Measurements from ENCODE around the gene IL12B. TPM values are rescaled to one million over a fixed set of nuclear protein-coding genes. Genes with fewer than 3 reads are reported as not detected.
"Not testable (repeated sequence)": the region's sequence is repeated elsewhere in the genome, so short reads cannot be mapped to it uniquely, and the experiment has no call there.

Gene IL12B
- total and polyA plus RNA-seq, 5 donors: not detected

DNA sequence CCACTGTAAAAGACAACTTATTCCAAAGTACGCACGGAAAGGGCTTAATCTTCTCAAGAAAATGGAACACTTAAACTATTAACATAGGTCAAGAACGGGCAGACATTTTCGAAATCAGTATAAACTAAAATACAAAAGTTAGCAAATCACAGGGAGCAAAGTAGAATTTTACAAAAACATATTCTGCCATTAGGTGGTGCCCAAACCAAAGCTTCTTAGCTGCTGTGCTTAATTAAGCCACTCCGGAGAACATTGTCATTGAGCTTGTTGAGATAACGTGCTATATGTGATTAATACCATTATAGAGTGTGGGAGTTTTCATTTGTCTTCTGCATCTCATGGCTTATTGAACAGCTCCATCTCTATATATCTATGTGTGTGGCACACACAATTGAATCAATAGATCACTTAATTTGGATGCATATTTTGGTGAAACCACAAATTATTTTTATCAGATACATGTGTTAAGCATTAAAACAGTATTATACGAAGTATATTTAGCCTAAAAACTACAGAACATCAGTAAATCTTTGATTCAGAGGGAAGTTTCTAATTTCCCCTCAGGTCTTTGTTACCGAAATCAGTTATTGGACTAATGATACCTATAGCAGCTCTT, 43.8 kb downstream of the IL12B start:
- Histone ChIP-seq H3K9me3 (ENCODE audit: control insufficient read depth, low read length) (no peaks in the 10 kb centered on the region), H3K4me1 (ENCODE audit: control insufficient read depth, insufficient read depth, low read length) (no peaks in the 10 kb centered on the region), H3K27me3 (ENCODE audit: control insufficient read depth, insufficient read depth) (no peaks in the 10 kb centered on the region), H3K27ac (ENCODE audit: low read length) (no peak overlapping the region), H3K4me3 (ENCODE audit: low read length) (no peak overlapping the region)
- ATAC-seq: peak; percentile 47 to 51
- WGBS: 53% methylated on average over 8 of the region's 8 CpGs
- DNase-seq: no peak
- intact Hi-C loops (cut with DNase I): loop anchor here in 2 of 4 donors (10.0 kb wide), 1 partner anchor 698 kb away; no protein-coding TSS in a partner anchor

DNA sequence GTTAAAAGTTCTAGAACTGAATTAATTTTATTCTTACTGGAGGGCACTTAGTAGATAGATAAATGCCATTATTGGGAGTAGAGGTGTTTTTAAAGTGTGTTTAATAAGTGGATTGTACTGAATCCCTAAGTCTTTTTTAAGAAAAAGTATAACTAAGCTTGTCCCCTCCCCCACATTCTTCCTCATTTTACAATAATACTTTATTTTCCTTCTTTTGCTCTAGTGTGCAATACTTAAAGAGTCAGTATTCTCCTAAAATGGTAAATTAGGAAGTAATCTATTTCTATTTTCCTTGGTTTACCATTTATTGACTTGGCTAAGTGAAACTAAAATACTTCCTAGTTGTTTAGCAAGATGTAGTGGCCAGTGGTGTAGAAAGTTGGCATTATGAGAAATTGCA, 55.6 kb downstream of the IL12B start:
- intact Hi-C loops (cut with DNase I): no loop called here
- H3K27ac ChIP-seq (ENCODE audit: low read length): no peak overlapping the region
- no peaks in the 10 kb centered on the region for H3K9me3 ChIP-seq (ENCODE audit: control insufficient read depth, low read length)
- H3K4me3 ChIP-seq (ENCODE audit: low read length): no peak overlapping the region
- ATAC-seq: no peak
- no peak for DNase-seq
- H3K27me3 ChIP-seq (ENCODE audit: control insufficient read depth, insufficient read depth): no peaks in the 10 kb centered on the region
- H3K4me1 ChIP-seq (ENCODE audit: control insufficient read depth, insufficient read depth, low read length): no peaks in the 10 kb centered on the region

DNA sequence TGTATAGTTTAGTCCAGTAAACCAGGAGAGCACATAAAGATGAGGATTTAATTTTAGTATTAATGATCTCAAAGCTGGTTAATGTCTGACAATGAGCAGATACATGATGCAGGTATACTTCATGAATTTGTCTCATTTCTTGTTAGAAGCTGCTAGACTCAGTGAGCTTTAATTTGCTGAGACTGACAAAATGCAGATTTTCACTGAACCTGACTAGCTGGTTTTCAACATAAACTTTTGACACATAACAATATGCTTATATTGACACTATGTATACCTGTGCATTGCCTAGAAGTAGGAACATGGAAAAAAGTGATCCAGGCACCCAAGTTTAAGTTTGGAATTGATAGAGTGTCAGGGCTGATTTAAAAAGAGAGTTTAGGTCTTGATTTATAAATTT, 56.4 kb downstream of the IL12B start:
- H3K4me3 ChIP-seq (ENCODE audit: low read length): no peak overlapping the region
- no peaks in the 10 kb centered on the region for H3K4me1 ChIP-seq (ENCODE audit: control insufficient read depth, insufficient read depth, low read length)
- ATAC-seq: no peak
- no peaks in the 10 kb centered on the region for H3K9me3 ChIP-seq (ENCODE audit: control insufficient read depth, low read length)
- no peak overlapping the region for H3K27ac ChIP-seq (ENCODE audit: low read length)
- H3K27me3 ChIP-seq (ENCODE audit: control insufficient read depth, insufficient read depth): no peaks in the 10 kb centered on the region
- intact Hi-C loops (cut with DNase I): no loop called here
- DNase-seq: no peak

DNA sequence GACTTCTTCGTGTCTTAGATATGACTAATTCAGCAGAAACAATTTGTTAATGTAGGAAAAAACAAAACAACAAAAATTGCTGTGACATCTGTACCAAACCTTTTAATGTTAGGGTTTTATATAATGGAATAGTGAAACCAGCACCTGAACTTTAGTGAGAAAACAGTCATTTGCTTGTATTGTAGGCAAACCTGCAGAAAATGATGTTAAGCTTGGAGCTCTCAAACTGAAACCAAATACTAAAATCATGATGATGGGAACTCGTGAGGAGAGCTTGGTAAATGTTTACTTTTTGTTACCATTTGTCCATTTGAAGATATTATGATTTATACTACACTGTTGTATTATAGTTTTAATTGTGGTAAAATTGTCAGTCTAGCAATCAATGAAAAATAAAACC, 60.6 kb downstream of the IL12B start:
- Histone ChIP-seq H3K4me1 (ENCODE audit: control insufficient read depth, insufficient read depth, low read length) (no peaks in the 10 kb centered on the region), H3K4me3 (ENCODE audit: low read length) (no peak overlapping the region), H3K9me3 (ENCODE audit: control insufficient read depth, low read length) (no peaks in the 10 kb centered on the region), H3K27ac (ENCODE audit: low read length) (no peak overlapping the region), H3K27me3 (ENCODE audit: control insufficient read depth, insufficient read depth) (no peaks in the 10 kb centered on the region)
- no peak for DNase-seq
- intact Hi-C loops (cut with DNase I): loop anchor here in 1 of 4 donors (10.0 kb wide), 1 partner anchor 115 kb away; no protein-coding TSS in a partner anchor
- no peak for ATAC-seq
- 85% methylated on average over 2 of the region's 2 CpGs for WGBS

DNA sequence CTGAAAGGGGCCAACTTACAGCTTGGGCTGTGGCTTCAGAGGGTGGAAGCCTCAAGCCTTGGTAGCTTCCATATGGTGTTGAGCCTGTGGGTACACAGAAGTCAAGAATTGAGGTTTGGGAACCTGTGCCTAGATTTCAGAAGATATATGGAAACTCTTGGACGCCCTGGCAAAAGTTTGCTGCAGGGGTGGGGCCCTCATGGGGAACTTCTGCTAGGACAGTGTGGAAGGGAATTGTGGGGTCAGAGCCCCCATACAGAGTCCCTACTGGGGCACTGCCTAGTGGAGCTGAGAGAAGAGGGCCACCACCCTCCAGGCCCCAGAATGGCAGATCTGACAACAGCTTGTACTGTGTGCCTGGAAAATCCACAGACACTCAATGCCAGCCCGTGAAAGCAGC, 63.5 kb downstream of the IL12B start:
- H3K27ac ChIP-seq (ENCODE audit: low read length): not testable (repeated sequence)

More for the DNA sequence above, 63.5 kb downstream of the IL12B start:
- not testable (repeated sequence) for DNase-seq; H3K27me3 ChIP-seq (ENCODE audit: control insufficient read depth, insufficient read depth); H3K9me3 ChIP-seq (ENCODE audit: control insufficient read depth, low read length); H3K4me3 ChIP-seq (ENCODE audit: low read length); ATAC-seq; H3K4me1 ChIP-seq (ENCODE audit: control insufficient read depth, insufficient read depth, low read length)
- 100% methylated on average over 2 of the region's 2 CpGs for WGBS
- intact Hi-C loops (cut with DNase I): loop anchor here in 1 of 4 donors (10.0 kb wide), 1 partner anchor 112 kb away; no protein-coding TSS in a partner anchor

Other genes with a start within 250 kb of the IL12B start
- 10 to 100 TPM; 15.5 to 20.0 (median 17.5) TPM for gene EBF1, start 230.6 kb downstream of the IL12B start, total RNA-seq
- gene EBF1, start 230.6 kb downstream of the IL12B start, polyA plus RNA-seq: 7.6 TPM
- 10 to 100 TPM; 26.3 to 31.9 (median 28.0) TPM for gene RNF145, start 120.9 kb downstream of the IL12B start, total RNA-seq
- gene RNF145, start 120.9 kb downstream of the IL12B start, polyA plus RNA-seq: 16.4 TPM
- 10 to 100 TPM; 14.9 to 19.9 (median 17.1) TPM for gene UBLCP1, start 67.2 kb downstream of the IL12B start, total RNA-seq
- 14.9 TPM for gene UBLCP1, start 67.2 kb downstream of the IL12B start, polyA plus RNA-seq

Data from right cardiac atrium (tissue), 5 donors.